GM06990 (cell line): Measurements from ENCODE around the gene CHDH.

Experiments used
- DNase-seq: peaks from one replicate; pipeline ENCODE4 v3.0.0-alpha.2; 2011; ENCODE audit not compliant: insufficient read length; ENCODE audit errors: extremely low read depth
- H3K27me3 ChIP-seq: replicated peaks from 2 replicates; pipeline ENCODE4 v1.6.0; 2011; ENCODE audit warnings: low read length; ENCODE audit not compliant: control insufficient read depth, insufficient read depth
- H3K36me3 ChIP-seq: 2 replicates; pipeline ENCODE4 v1.5.1; 2011; ENCODE audit warnings: low read length; ENCODE audit not compliant: control insufficient read depth, insufficient read depth
- H3K4me3 ChIP-seq: replicated peaks from 2 replicates; pipeline ENCODE4 v1.5.1; 2011; ENCODE audit warnings: low read depth, mild to moderate bottlenecking, control low read depth, low read length
- CTCF ChIP-seq: IDR thresholded peaks from 2 replicates; pipeline ENCODE4 v1.5.1; 2011; ENCODE audit warnings: low read length, control low read depth, mild to moderate bottlenecking, inconsistent platforms; ENCODE audit not compliant: insufficient read depth, poor library complexity, severe bottlenecking

Gene CHDH

GRCh38 chr3:53887446-53887845, 41.2 kb upstream of the CHDH start:
- Histone ChIP-seq H3K36me3 (peaks cover 2% of the 10 kb centered on the region), H3K4me3 (no peak overlapping the region), H3K27me3 (no peaks in the 10 kb centered on the region)
- DNase-seq = no peak
- TF ChIP-seq CTCF = no peak

GRCh38 chr3:53885239-53885638, 39.0 kb upstream of the CHDH start:
- no peaks in the 10 kb centered on the region for H3K27me3 ChIP-seq
- no peak overlapping the region for H3K4me3 ChIP-seq
- TF ChIP-seq CTCF = no peak
- no peak for DNase-seq
- peaks cover 2% of the 10 kb centered on the region for H3K36me3 ChIP-seq

- no peaks in the 10 kb centered on the region for H3K27me3 ChIP-seq
- DNase-seq = no peak
- no peak overlapping the region for H3K4me3 ChIP-seq
- no peak for TF ChIP-seq CTCF
- H3K36me3 ChIP-seq = peaks cover 2% of the 10 kb centered on the region
Observed at GRCh38 chr3:53884623-53885022, 38.4 kb upstream of the CHDH start.

GRCh38 chr3:53883008-53883407, 36.8 kb upstream of the CHDH start:
- no peak for TF ChIP-seq CTCF
- H3K36me3 ChIP-seq = peaks cover 2% of the 10 kb centered on the region
- no peak for DNase-seq
- H3K4me3 ChIP-seq = no peak overlapping the region
- no peaks in the 10 kb centered on the region for H3K27me3 ChIP-seq

- H3K4me3 ChIP-seq = peak within 1 kb of the TSS; percentile 81
- DNase-seq = peak; percentile 92
- H3K27me3 ChIP-seq = no peaks in the 10 kb centered on the region
- H3K36me3 ChIP-seq = peaks cover 5% of the 10 kb centered on the region
- peak; percentile 5 for TF ChIP-seq CTCF
Observed at GRCh38 chr3:53881691-53882593, 35.7 kb upstream of the CHDH start, which contains the start of gene ACTR8. TSS of gene ACTR8 (minus strand) at chr3:53882152. CDS start at chr3:53882101, 51 bp downstream.
